Activated naive CD8-positive, alpha-beta T cell treated with anti-CD3 and anti-CD28 coated beads for 36 hours (primary cell): ENCODE data around the gene DYDC2. TPM values are rescaled to one million over a fixed set of nuclear protein-coding genes. Genes with fewer than 3 reads are reported as not detected.

Experiments used
- DNase-seq: peaks from one replicate; pipeline ENCODE4 v3.0.0; 2021
- H3K27ac Mint-ChIP-seq: one replicate; pipeline ENCODE4 v1.8.0; 2022; ENCODE audit warnings: mild to moderate bottlenecking, moderate library complexity, mixed read lengths
- H3K27me3 Mint-ChIP-seq: one replicate; pipeline ENCODE4 v1.8.0; 2022; ENCODE audit warnings: mild to moderate bottlenecking, mixed read lengths
- H3K36me3 Mint-ChIP-seq: one replicate; pipeline ENCODE4 v1.8.0; 2021; ENCODE audit warnings: mild to moderate bottlenecking, mixed read lengths
- H3K4me1 Mint-ChIP-seq: one replicate; pipeline ENCODE4 v1.8.0; 2021; ENCODE audit warnings: mixed read lengths
- H3K4me3 Mint-ChIP-seq: one replicate; pipeline ENCODE4 v1.8.0; 2022; ENCODE audit warnings: mild to moderate bottlenecking, moderate library complexity, mixed read lengths
- H3K9me3 Mint-ChIP-seq: one replicate; pipeline ENCODE4 v1.8.0; 2022; ENCODE audit warnings: mixed read lengths
- total RNA-seq, 2 experiments: library from RNA; stranded (reverse); gene quantifications; one replicate each; pipeline ENCODE4 v1.2.3, GENCODE V29; 2021

Gene DYDC2
- total RNA-seq, 2 experiments from 2014 or later: 0.42 TPM; not detected in 1

- H3K36me3 Mint-ChIP-seq: no peaks in the 10 kb centered on the region
- H3K27ac Mint-ChIP-seq: no peak overlapping the region
These were observed 40.4 kb downstream of the DYDC2 start for GRCh38 chr10:80397014-80397413.

GRCh38 chr10:80400136-80400804 is 43.7 kb downstream of the DYDC2 start:
- no peak for DNase-seq
- Mint-ChIP-seq H3K27ac (no peak overlapping the region), H3K27me3 (no peaks in the 10 kb centered on the region), H3K4me3 (no peak overlapping the region), H3K36me3 (no peaks in the 10 kb centered on the region), H3K9me3 (no peaks in the 10 kb centered on the region), H3K4me1 (no peaks in the 10 kb centered on the region)

More at GRCh38 chr10:80397014-80397413, 40.4 kb downstream of the DYDC2 start:
- Mint-ChIP-seq H3K27me3 (no peaks in the 10 kb centered on the region), H3K4me3 (no peak overlapping the region), H3K9me3 (no peaks in the 10 kb centered on the region), H3K4me1 (no peaks in the 10 kb centered on the region)
- DNase-seq: no peak

GRCh38 chr10:80405035-80405434 is 48.5 kb downstream of the DYDC2 start:
- no peak overlapping the region for H3K4me3 Mint-ChIP-seq
- no peaks in the 10 kb centered on the region for H3K9me3 Mint-ChIP-seq
- peaks cover 6% of the 10 kb centered on the region for H3K27me3 Mint-ChIP-seq
- DNase-seq: no peak
- peaks cover 13% of the 10 kb centered on the region for H3K4me1 Mint-ChIP-seq
- H3K36me3 Mint-ChIP-seq: no peaks in the 10 kb centered on the region
- no peak overlapping the region for H3K27ac Mint-ChIP-seq

- peaks cover 19% of the 10 kb centered on the region for H3K4me1 Mint-ChIP-seq
- no peaks in the 10 kb centered on the region for H3K36me3 Mint-ChIP-seq
- H3K27ac Mint-ChIP-seq: no peak overlapping the region
These were observed 49.0 kb downstream of the DYDC2 start for GRCh38 chr10:80405626-80406025.

DNA sequence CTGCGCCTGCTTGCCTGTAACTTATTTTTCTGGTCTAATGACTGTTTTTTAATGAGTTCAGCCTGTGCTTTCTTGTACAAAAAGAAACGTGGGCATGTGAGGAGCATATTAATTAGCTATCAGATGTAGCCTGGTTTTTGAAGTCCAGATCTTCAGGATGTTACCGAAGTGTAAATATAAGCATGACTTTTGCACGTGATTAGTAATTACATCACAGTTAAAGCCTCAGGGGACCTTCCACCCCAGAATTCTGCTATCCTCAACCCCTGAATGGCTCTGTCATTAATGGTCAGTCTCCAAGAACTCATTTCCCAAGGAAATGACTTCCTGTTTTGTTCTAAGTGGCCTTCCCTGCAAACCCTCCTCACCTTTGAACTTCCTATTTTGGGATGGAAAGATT is 49.6 kb downstream of the DYDC2 start:
- H3K27ac Mint-ChIP-seq: no peak overlapping the region

More at GRCh38 chr10:80405626-80406025, 49.0 kb downstream of the DYDC2 start:
- Mint-ChIP-seq H3K27me3 (peaks cover 6% of the 10 kb centered on the region), H3K4me3 (no peak overlapping the region), H3K9me3 (no peaks in the 10 kb centered on the region)
- no peak for DNase-seq

GRCh38 chr10:80407812-80408241 is 51.2 kb downstream of the DYDC2 start:
- Mint-ChIP-seq H3K36me3 (no peaks in the 10 kb centered on the region), H3K27me3 (peaks cover 6% of the 10 kb centered on the region), H3K9me3 (no peaks in the 10 kb centered on the region), H3K4me1 (peaks cover 36% of the 10 kb centered on the region), H3K4me3 (peak overlapping the region; percentile 82), H3K27ac (peak overlapping the region; percentile 87)
- DNase-seq: peak; percentile 76

More for the DNA sequence above, 49.6 kb downstream of the DYDC2 start:
- peaks cover 23% of the 10 kb centered on the region for H3K4me1 Mint-ChIP-seq
- H3K4me3 Mint-ChIP-seq: no peak overlapping the region
- H3K9me3 Mint-ChIP-seq: no peaks in the 10 kb centered on the region
- no peaks in the 10 kb centered on the region for H3K36me3 Mint-ChIP-seq
- H3K27me3 Mint-ChIP-seq: peaks cover 6% of the 10 kb centered on the region
- DNase-seq: no peak

DNA sequence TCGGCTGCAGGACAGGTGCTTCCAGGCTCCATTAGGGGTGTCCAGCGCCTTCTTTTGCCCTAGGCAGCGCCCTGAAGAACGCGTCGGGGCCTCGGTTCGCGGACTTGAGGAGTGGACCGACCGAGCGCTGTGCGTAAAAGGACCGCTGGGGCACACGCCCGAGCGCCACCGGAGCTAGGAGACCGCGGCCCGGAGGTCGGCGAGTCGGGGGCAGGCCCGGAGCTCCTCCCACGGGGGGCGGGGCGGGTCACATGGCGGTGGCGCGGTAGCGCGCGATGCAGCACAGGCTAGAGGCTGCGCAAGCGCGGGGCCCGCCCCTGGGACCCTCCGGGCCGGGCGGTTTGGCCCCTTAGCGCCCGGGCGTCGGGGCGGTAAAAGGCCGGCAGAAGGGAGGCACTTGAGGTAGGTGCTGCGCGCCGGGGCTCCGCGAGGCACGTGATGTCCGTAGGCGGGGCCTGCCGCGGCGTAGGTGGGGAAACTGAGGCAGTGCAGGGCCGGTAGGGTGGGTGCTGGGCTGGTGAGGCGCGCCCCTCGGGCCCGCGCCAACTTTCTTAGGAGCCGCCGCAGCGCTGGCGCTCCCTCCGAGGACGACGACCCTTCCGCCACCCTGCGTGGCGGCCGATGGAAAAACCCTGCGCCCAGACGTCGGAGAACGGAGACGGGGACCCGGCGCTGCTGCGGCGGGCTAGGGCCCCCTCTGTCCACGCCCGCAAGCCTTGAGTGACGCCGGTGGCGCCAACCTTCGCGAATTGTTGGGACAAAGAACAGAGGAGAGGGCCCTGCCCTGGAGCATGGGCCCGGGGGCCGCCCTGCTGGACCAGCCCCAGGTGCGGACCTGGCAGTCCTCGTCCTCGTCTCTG is 51.9 kb downstream of the DYDC2 start, which contains the start of gene PRXL2A:
Gene PRXL2A (plus strand): TSS at position 310 of the 860 bp plus-strand sequence. CDS start 11,917 bp downstream, outside the sequence.
- no peaks in the 10 kb centered on the region for H3K36me3 Mint-ChIP-seq
- no peaks in the 10 kb centered on the region for H3K9me3 Mint-ChIP-seq
- peaks cover 6% of the 10 kb centered on the region for H3K27me3 Mint-ChIP-seq
- peak within 1 kb of the TSS; percentile 82 for H3K4me3 Mint-ChIP-seq
- peaks cover 41% of the 10 kb centered on the region for H3K4me1 Mint-ChIP-seq
- H3K27ac Mint-ChIP-seq: peak within 1 kb of the TSS; percentile 87
- peak; percentile 91 for DNase-seq

DNA sequence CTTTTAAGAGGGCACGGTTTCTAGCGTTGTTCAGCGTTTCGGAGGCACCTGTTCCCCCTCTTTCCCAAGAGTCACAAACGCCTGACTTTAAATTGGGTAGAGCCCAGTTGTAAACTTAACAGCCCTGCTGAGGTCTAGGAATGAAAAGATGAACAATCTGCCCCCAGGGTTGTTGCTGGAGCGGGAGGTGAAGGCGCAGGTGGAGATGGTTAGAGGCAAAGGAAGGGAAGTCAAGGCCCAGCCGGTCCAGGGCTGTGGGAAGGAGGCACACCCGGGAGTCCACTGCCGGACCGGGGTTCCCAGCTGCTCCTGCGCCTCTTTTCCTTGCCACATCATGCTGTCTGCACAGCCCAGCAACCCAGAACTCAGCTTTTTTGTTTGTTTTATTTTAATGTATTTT is 52.5 kb downstream of the DYDC2 start:
- no peak for DNase-seq
- Mint-ChIP-seq H3K36me3 (no peaks in the 10 kb centered on the region), H3K4me3 (peak overlapping the region; percentile 82), H3K9me3 (no peaks in the 10 kb centered on the region), H3K4me1 (peaks cover 46% of the 10 kb centered on the region), H3K27ac (peak overlapping the region; percentile 70), H3K27me3 (peaks cover 6% of the 10 kb centered on the region)

DNA sequence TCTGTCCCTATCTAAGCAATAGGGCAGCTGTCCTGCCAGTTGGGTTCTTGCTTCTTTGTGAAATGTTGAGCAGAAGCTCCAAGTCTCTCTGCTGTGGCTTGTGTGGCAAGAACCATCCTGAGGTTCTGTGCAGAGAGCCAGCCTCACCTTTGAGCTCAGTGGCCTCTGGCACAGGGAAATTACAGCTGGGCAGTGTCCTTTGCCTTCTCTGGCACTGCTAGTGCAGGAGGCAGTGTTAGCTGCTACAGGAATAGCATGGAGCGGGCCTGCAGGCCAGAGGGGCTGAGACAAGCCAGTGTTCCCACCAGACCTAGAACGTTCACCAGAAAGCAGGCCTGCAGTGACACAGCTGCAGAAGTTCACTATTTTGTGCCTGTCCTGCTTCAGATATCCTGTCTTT is 53.5 kb downstream of the DYDC2 start:
- no peaks in the 10 kb centered on the region for H3K9me3 Mint-ChIP-seq
- DNase-seq: no peak
- H3K4me3 Mint-ChIP-seq: no peak overlapping the region
- H3K27me3 Mint-ChIP-seq: peaks cover 6% of the 10 kb centered on the region
- no peaks in the 10 kb centered on the region for H3K36me3 Mint-ChIP-seq
- H3K27ac Mint-ChIP-seq: no peak overlapping the region
- peaks cover 46% of the 10 kb centered on the region for H3K4me1 Mint-ChIP-seq

GRCh38 chr10:80410578-80411145 is 54.1 kb downstream of the DYDC2 start:
- Mint-ChIP-seq H3K36me3 (no peaks in the 10 kb centered on the region), H3K27ac (no peak overlapping the region), H3K27me3 (peaks cover 6% of the 10 kb centered on the region), H3K4me3 (no peak overlapping the region), H3K9me3 (no peaks in the 10 kb centered on the region), H3K4me1 (peaks cover 46% of the 10 kb centered on the region)
- DNase-seq: no peak

- H3K4me1 Mint-ChIP-seq: peaks cover 48% of the 10 kb centered on the region
- no peaks in the 10 kb centered on the region for H3K9me3 Mint-ChIP-seq
- peaks cover 6% of the 10 kb centered on the region for H3K27me3 Mint-ChIP-seq
- H3K4me3 Mint-ChIP-seq: no peak overlapping the region
- DNase-seq: no peak
- H3K27ac Mint-ChIP-seq: no peak overlapping the region
- H3K36me3 Mint-ChIP-seq: no peaks in the 10 kb centered on the region
These were observed 54.7 kb downstream of the DYDC2 start for GRCh38 chr10:80411267-80411668.

DNA sequence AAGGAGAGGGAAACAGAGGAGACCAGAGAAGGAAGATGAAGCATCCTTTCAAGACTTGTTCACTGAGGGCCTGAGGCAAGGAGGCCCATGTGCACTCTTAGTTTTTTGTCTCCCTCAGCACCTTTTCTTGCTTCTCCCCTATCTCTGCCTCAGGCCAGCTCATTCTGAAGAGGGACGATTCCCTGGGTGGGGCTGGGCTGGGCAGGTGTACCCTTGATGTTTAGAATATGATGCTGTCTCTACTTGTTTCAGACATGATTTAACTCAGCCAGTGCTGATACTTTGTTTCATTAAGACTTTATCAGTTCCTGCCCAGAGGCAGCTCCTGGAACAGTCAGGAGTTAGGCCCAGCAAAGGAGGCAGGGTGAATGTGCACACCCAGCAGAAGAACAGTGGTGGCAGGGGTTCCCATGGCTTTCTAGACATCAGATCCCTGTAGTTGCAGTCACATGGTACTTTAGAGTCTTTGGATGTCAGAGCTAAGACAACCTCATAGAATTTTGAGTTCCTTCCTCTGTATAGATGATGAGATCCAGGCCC is 55.2 kb downstream of the DYDC2 start:
- H3K4me3 Mint-ChIP-seq: no peak overlapping the region

DNA sequence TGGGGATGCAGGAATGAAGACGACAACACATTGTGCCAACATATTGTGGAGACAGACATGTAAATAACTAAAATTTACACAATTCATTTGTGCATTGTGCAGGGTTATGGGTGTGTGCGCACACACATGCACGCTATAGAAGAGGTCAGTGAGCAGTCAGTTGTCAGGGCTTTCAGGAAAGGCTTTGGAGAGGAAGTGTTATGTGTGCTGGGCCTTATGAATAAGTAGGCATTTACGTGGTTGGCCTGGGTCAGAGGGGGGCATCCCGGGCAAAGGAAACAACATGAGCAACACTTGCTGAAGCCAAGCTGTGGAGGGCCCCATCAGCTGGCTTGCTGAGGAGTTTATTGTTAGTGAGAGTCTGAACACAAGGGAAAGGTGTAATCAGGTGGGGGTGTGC is 55.9 kb downstream of the DYDC2 start:
- Mint-ChIP-seq H3K4me1 (peaks cover 46% of the 10 kb centered on the region), H3K9me3 (no peaks in the 10 kb centered on the region), H3K27me3 (peaks cover 4% of the 10 kb centered on the region), H3K27ac (no peak overlapping the region), H3K4me3 (no peak overlapping the region), H3K36me3 (no peaks in the 10 kb centered on the region)
- no peak for DNase-seq

More for the DNA sequence above, 55.2 kb downstream of the DYDC2 start:
- H3K27ac Mint-ChIP-seq: no peak overlapping the region
- no peak for DNase-seq
- no peaks in the 10 kb centered on the region for H3K9me3 Mint-ChIP-seq
- no peaks in the 10 kb centered on the region for H3K36me3 Mint-ChIP-seq
- peaks cover 6% of the 10 kb centered on the region for H3K27me3 Mint-ChIP-seq
- H3K4me1 Mint-ChIP-seq: peaks cover 48% of the 10 kb centered on the region

- H3K9me3 Mint-ChIP-seq: no peaks in the 10 kb centered on the region
- DNase-seq: no peak
- peaks cover 40% of the 10 kb centered on the region for H3K4me1 Mint-ChIP-seq
- H3K4me3 Mint-ChIP-seq: no peak overlapping the region
- H3K36me3 Mint-ChIP-seq: no peaks in the 10 kb centered on the region
- H3K27me3 Mint-ChIP-seq: no peaks in the 10 kb centered on the region
- H3K27ac Mint-ChIP-seq: no peak overlapping the region
These were observed 56.9 kb downstream of the DYDC2 start for GRCh38 chr10:80413271-80413996.
